HG03025 (cell line): ENCODE data around the gene KCNA1.

ENCODE experiments used
- ATAC-seq: cut with Tn5 transposase; IDR thresholded peaks from one replicate; pipeline ENCODE4 v1.9.1; 2021; ENCODE audit warnings: mild to moderate bottlenecking, moderate library complexity; ENCODE audit not compliant: unreplicated experiment, low FRiP score

KCNA1 gene

DNA sequence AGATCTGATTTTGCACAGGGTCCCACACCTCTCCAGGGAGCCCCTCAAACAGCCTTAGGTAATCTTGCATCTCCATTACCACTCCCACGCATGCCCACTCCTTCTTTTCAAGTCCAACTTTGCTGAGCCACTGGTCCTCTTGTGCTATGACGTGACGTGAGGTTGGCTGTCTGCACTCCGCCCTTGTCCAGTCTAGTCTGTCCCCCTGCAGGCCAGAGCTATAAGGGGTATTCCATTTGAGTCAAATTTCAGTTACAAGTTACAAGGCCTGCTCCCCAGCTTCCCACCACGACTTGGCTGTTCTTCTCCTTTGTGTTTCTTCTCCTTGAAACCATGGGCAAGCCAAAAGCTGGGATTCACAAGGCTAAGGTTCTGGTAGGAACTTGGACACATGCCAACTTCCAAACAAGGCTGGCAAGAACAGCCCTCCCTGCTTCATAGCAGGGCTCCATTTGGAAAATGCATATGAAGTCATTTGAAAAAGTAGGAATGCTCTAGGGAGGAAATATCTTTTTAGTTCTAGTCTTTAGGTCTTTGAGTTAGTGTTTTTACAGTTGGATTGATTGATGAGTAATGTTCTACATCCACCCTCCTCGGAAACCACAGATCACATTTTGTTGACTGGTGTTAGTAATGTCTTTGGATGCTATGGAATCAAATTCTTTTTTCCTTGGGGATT lies 49.1 kb downstream of the KCNA1 start:
- ATAC-seq, result no peak

DNA sequence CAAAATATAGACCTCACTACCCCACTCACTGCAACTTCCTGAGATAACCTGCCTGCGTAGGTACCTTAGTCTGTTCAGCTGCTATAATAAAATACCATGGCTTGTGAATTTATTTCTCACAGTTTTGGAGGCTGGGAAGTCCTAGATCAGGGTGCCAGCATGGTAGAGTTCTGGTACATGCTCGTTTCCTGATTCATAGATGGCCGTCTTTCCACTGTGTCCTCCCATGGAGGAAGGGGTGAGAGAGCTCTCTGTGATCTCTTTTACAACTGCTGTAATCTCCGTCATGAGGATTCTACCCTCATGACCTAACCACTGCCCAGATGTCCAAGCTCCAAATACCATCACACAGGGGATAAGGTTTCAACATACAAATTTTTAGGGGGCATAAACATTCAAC lies 49.7 kb downstream of the KCNA1 start:
- ATAC-seq, result no peak

DNA sequence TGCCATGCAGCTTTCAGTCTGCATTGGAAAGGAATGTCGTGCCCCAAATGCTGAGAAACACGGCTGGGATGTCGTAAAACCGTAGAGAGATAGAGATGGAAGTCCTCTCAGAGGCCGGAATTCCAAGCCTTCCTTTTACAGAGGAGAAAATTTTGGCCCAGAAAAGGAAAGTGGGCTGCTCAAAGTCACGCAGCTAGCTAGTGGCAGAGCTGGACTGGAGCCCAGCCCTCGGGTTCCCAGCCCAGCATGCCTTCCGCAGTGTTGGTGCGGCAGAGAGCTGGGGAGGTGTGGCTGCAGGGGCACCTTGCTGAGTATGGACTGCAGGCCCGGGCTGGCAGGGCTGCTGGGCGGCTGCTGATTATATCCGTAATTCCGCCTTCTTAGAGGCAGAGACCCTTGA lies 50.3 kb downstream of the KCNA1 start:
- ATAC-seq, result no peak

DNA sequence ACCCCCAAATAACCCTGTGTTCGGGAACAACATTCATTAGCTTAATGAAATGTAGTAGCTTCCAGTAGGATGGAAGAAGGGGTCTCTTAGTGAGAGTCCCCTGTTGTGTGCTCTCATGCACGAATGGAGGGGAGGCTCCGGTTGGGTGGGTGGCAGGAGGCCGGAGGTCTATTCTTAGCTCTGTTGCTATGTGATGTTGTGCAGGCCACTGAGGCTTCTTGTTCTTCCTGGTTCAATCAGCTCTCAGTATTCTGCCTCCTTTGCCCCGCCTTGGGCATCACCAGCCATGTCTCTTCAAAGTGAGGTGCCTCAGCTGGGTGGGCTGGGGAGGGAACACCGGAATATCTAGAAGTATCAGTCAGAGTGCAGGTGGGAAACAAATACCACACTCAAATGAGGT lies 50.8 kb downstream of the KCNA1 start:
- no peak for ATAC-seq

DNA sequence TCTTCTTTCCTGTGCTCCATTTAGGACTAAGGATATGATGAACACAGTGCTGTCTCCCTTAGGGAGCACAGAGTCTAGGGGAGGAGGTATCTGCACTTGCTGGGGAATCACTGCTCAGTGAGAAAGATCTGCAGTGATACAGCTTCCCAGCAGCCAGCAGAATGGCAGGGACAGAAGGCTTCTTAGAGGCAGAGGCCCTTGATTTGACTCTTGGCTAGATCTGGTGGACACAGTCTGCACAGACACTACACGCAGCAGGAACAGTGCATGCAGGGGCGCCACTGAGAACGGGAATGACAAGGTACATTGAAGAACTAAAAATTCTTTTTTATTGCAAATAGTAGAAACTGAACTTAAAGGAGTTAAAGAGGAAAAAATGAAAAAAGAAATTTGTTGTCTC lies 51.6 kb downstream of the KCNA1 start:
- ATAC-seq, result no peak

DNA sequence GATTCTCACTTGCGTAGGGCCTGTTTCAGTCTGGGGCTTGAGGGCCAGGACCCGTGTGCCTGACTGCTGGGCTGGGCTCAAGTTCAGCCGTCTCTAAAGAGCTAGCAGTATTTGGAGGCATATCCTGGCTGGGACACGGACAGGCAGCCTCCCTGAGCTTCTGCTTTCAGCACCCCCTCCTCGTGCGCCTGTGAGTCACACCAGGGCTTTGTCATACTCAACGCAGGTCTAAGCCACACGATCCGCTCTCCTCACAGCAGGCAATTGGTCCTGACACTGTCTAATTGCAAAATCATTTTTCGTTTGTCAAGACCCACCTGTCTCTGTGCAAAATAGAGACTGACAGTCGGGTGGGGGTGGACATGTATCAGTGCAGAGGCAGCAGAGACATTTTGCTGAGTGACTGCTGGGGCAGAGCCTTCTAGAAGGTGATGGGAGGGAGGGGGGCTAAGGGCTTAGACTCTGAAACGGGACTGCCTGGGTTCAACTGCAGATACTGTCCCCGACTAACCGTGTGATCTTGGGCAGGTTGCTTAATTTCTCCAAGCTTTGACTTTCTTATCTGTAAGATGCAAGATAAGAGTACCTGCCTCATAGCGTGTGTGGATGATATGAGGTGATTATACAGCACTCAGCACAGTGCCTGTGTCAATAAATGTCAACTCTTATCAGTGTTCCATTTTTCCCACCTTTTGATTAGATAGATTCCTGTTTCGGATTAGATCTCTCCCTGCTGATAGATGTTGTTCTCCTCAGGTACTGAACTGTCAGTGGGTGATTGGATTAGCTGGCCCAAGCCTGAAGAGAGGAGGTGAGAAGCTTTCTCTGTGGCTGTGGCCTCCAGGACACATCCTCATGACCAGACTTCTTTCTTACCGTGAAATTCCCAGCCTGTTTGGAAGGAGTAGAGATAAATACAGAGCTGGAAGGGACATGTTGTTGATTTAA lies 53.1 kb downstream of the KCNA1 start:
- no peak for ATAC-seq
